GM06990 (cell line): ENCODE results near the gene PCDHAC2.

Source experiments
- DNase-seq: peaks from one replicate; pipeline ENCODE4 v3.0.0-alpha.2; 2011; ENCODE audit not compliant: insufficient read length; ENCODE audit errors: extremely low read depth
- H3K27me3 ChIP-seq: replicated peaks from 2 replicates; pipeline ENCODE4 v1.6.0; 2011; ENCODE audit warnings: low read length; ENCODE audit not compliant: control insufficient read depth, insufficient read depth
- H3K36me3 ChIP-seq: 2 replicates; pipeline ENCODE4 v1.5.1; 2011; ENCODE audit warnings: low read length; ENCODE audit not compliant: control insufficient read depth, insufficient read depth
- H3K4me3 ChIP-seq: replicated peaks from 2 replicates; pipeline ENCODE4 v1.5.1; 2011; ENCODE audit warnings: low read depth, mild to moderate bottlenecking, control low read depth, low read length
- CTCF ChIP-seq: IDR thresholded peaks from 2 replicates; pipeline ENCODE4 v1.5.1; 2011; ENCODE audit warnings: low read length, control low read depth, mild to moderate bottlenecking, inconsistent platforms; ENCODE audit not compliant: insufficient read depth, poor library complexity, severe bottlenecking

The PCDHAC2 gene

DNA sequence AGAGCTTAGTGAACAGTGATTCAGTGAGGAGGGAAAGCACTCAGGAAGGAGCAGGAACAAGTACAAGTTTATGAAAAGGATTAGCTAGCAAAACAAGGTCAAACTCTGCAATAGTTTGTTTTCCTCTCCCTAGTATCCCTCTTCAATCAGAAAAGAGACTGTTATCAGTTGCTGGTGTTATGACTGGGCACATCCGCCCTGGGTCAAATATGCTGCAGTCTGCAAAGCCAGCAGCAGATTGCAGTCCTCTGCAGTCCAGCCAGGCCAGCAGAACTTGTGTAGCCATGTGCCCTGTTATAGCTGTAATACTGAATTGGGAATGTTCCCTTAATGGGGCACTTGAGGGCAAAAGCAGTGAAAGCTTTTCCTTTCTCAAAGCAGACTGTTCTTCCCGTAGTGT lies 12.0 kb downstream of the PCDHAC2 start:
- Histone ChIP-seq H3K4me3 (no peak overlapping the region), H3K36me3 (no peaks in the 10 kb centered on the region), H3K27me3 (no peaks in the 10 kb centered on the region)
- no peak for DNase-seq
- no peak for TF ChIP-seq CTCF

- TF ChIP-seq CTCF, result no peak
- Histone ChIP-seq H3K4me3 (no peak overlapping the region), H3K36me3 (no peaks in the 10 kb centered on the region), H3K27me3 (no peaks in the 10 kb centered on the region)
- DNase-seq, result no peak
These were observed 12.7 kb downstream of the PCDHAC2 start for GRCh38 chr5:140978983-140979382.

- no peak for DNase-seq
- Histone ChIP-seq H3K4me3 (no peak overlapping the region), H3K27me3 (no peaks in the 10 kb centered on the region), H3K36me3 (no peaks in the 10 kb centered on the region)
- no peak for TF ChIP-seq CTCF
These were observed 15.9 kb downstream of the PCDHAC2 start for GRCh38 chr5:140982083-140982716.

- H3K4me3 ChIP-seq, result no peak overlapping the region
- no peak for DNase-seq
- no peak for TF ChIP-seq CTCF
These were observed 19.8 kb downstream of the PCDHAC2 start for GRCh38 chr5:140986117-140986521.

GRCh38 chr5:140988100-140988499 lies 21.8 kb downstream of the PCDHAC2 start:
- no peak for TF ChIP-seq CTCF
- H3K4me3 ChIP-seq, result no peak overlapping the region
- DNase-seq, result no peak
- no peaks in the 10 kb centered on the region for H3K27me3 ChIP-seq
- H3K36me3 ChIP-seq, result no peaks in the 10 kb centered on the region

More at GRCh38 chr5:140986117-140986521, 19.8 kb downstream of the PCDHAC2 start:
- Histone ChIP-seq H3K36me3 (no peaks in the 10 kb centered on the region), H3K27me3 (no peaks in the 10 kb centered on the region)

DNA sequence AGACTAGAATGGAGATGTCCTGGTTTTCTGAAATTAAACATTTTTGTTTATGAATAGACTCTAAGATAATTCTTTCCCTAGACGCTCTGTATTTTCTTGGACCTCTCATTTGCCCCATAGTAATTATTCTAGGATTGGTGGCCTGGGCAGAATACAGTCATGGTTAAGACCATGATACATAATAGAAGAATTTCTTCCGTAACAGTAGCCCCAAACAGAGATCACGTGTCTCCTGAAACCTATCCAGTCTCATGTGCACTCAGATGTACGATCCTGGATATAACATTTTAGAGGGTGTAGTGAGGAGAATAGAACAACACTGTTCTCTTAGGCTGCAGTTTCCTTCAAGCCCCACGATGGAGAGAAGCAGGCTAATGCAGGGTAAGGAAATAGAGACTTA lies 22.3 kb downstream of the PCDHAC2 start:
- DNase-seq, result no peak
- no peak overlapping the region for H3K4me3 ChIP-seq
- H3K36me3 ChIP-seq, result no peaks in the 10 kb centered on the region
- TF ChIP-seq CTCF, result no peak
- no peaks in the 10 kb centered on the region for H3K27me3 ChIP-seq
